Measurements from ENCODE around the gene THAP4.

DNA sequence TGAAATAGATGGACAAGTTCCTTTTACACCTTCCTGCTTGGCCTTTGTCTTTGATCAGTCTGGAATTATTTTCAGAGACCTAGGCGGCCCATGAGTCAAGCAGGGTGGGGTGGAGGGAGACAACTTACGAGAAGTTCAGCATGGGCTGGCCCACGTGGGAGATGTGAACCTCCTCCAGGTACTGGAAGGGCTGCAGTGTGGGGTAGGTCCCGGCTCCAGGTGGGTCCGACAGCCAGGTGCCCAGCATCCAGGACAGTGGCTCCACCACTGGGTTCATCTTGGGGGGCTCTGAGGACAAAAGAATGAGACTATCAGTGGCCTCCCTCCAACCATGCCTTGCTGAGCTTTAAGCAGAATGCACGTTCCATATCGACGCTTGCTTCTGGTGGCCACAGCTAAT is 30.8 kb downstream of the THAP4 start:
- TF ChIP-seq CTCF (IDR thresholded peaks at IDR 0.05; ENCODE audit: insufficient read depth, low read length, poor library complexity, severe bottlenecking): no peak
- TF ChIP-seq EZH2phosphoT487 (conservative IDR thresholded peaks at IDR 0.05; ENCODE audit: low read length): no peak

Measured in SU-DHL-6 (cell line).